Stomach (tissue), 9 donors: Measurements from ENCODE around the gene CNDP2. TPM values are rescaled to one million over a fixed set of nuclear protein-coding genes. Genes with fewer than 3 reads are reported as not detected.

Experiments
- DNase-seq, 2 donors: peaks; one replicate each; pipeline versions ENCODE4 v3.0.0 to v3.0.0-alpha.2; 2013 to 2019
- H3K27ac ChIP-seq, 5 donors: fragments of 200-600 bp in 4 of 5; sonication (generic) in 4 of 5; one replicate each; pipeline ENCODE4 v1.5.1; 2013 to 2019; ENCODE audit warnings: mild to moderate bottlenecking in 1 of 5, moderate library complexity in 1 of 5
- H3K27me3 ChIP-seq, 3 donors: fragments of 200-600 bp; sonication (generic); one replicate each; pipeline ENCODE4 v1.5.1; 2017 to 2019; ENCODE audit warnings: mixed run types in 1 of 3
- H3K36me3 ChIP-seq, 4 donors: fragments of 200-600 bp; sonication (generic); 1 replicate in 3 of 4; 2 replicates in 1 of 4; pipeline ENCODE4 v1.5.1; 2016 to 2019
- H3K4me1 ChIP-seq, 4 donors: fragments of 200-600 bp; sonication (generic); one replicate each; pipeline ENCODE4 v1.5.1; 2016 to 2019
- H3K4me3 ChIP-seq, 4 donors: fragments of 200-600 bp; sonication (generic) in 3 of 4; one replicate each; pipeline ENCODE4 v1.5.1; 2016 to 2019; ENCODE audit warnings: mild to moderate bottlenecking in 1 of 4
- H3K9me3 ChIP-seq, 4 donors: fragments of 200-600 bp; sonication (generic); one replicate each; pipeline ENCODE4 v1.5.1; 2016 to 2019
- EP300 ChIP-seq: sonication (generic); formaldehyde crosslinking; IDR thresholded peaks from one replicate; pipeline ENCODE4 v1.6.1; 2017; ENCODE audit warnings: antibody characterized with exemption
- POLR2A ChIP-seq, 4 donors: fragments of 450-650 bp; IDR thresholded peaks; one replicate each; pipeline ENCODE4 v1.6.1; 2016; ENCODE audit warnings: antibody characterized with exemption in 4 of 4, control low read depth in 2 of 4, mild to moderate bottlenecking in 1 of 4, moderate library complexity in 1 of 4
- POLR2AphosphoS5 ChIP-seq, 3 donors: sonication (generic); formaldehyde crosslinking; IDR thresholded peaks; one replicate each; pipeline ENCODE4 v1.6.1; 2016; ENCODE audit warnings: antibody characterized with exemption in 3 of 3
- WGBS, 5 donors: extraction: QIAGEN DNeasy Blood & Tissue Kit in 3 of 5; methylation state at CpG; one replicate each; pipeline versions ENCODE4 v1.1.5 to v1.1.7; 2013 to 2018; 5-methylcytosine and 5-hydroxymethylcytosine counted together
- intact Hi-C: fragments of 100-400 bp; cut with DNase I; formaldehyde crosslinking; loops from one replicate; pipeline ENCODE4 v1.15.1; 2023; ENCODE audit warnings: low total_unique reads
- polyA plus RNA-seq, 3 donors: library from polyadenylated mRNA; stranded (reverse); fragments of 200-250 nt; gene quantifications; one replicate each; pipeline ENCODE4 v1.2.3, GENCODE V29; 2013
- total RNA-seq, 5 donors: library from RNA; depleted of rRNA; stranded (reverse); fragments of >200 nt; gene quantifications; one replicate each; pipeline versions ENCODE4 v1.1.0 to v1.2.3, GENCODE V29; 2014 to 2016
- TF ChIP-seq, protein P1 (sequence below), 7 experiments: fragments of 450-650 bp in 4 of 7; fragments of 200-600 bp in 3 of 7; sonication (generic) in 3 of 7; IDR thresholded peaks; one replicate each; pipeline ENCODE4 v1.5.1; 2016 to 2019; ENCODE audit warnings: antibody characterized with exemption in 7 of 7, control low read depth in 2 of 7, mild to moderate bottlenecking in 1 of 7
- donor health status: healthy with polysubstance abuse.
- donor health status: Bipolar disorder and iron deficiency.
- donor health status: healthy.

Gene CNDP2
- total and polyA plus RNA-seq, 8 donors: 12.8 to 204 (median 113) TPM

- Histone ChIP-seq H3K36me3 (peaks cover 79 to 100% (median 98%) of the 10 kb centered on the region in 4 donors), H3K4me1 (peaks cover 7 to 30% (median 15%) of the 10 kb centered on the region in 4 donors), H3K27ac (no peak overlapping the region), H3K4me3 (no peak overlapping the region), H3K27me3 (no peaks in the 10 kb centered on the region), H3K9me3 (no peaks in the 10 kb centered on the region)
- 54 to 72% (median 67%) methylated on average over 8 of the region's 8 CpGs for WGBS, 5 donors
- intact Hi-C loops: no loop called here
- peak in 1 of 2 donors; percentile 22 for DNase-seq
- TF ChIP-seq POLR2AphosphoS5 (IDR thresholded peaks at IDR 0.05) (no peak), POLR2A (IDR thresholded peaks at IDR 0.05) (no peak), EP300 (no peak)
- TF ChIP-seq, protein P1, sequence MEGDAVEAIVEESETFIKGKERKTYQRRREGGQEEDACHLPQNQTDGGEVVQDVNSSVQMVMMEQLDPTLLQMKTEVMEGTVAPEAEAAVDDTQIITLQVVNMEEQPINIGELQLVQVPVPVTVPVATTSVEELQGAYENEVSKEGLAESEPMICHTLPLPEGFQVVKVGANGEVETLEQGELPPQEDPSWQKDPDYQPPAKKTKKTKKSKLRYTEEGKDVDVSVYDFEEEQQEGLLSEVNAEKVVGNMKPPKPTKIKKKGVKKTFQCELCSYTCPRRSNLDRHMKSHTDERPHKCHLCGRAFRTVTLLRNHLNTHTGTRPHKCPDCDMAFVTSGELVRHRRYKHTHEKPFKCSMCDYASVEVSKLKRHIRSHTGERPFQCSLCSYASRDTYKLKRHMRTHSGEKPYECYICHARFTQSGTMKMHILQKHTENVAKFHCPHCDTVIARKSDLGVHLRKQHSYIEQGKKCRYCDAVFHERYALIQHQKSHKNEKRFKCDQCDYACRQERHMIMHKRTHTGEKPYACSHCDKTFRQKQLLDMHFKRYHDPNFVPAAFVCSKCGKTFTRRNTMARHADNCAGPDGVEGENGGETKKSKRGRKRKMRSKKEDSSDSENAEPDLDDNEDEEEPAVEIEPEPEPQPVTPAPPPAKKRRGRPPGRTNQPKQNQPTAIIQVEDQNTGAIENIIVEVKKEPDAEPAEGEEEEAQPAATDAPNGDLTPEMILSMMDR (IDR thresholded peaks at IDR 0.05): no peak
Observed at GRCh38 chr18:74513883-74514205, 17.7 kb downstream of the CNDP2 start.

DNA sequence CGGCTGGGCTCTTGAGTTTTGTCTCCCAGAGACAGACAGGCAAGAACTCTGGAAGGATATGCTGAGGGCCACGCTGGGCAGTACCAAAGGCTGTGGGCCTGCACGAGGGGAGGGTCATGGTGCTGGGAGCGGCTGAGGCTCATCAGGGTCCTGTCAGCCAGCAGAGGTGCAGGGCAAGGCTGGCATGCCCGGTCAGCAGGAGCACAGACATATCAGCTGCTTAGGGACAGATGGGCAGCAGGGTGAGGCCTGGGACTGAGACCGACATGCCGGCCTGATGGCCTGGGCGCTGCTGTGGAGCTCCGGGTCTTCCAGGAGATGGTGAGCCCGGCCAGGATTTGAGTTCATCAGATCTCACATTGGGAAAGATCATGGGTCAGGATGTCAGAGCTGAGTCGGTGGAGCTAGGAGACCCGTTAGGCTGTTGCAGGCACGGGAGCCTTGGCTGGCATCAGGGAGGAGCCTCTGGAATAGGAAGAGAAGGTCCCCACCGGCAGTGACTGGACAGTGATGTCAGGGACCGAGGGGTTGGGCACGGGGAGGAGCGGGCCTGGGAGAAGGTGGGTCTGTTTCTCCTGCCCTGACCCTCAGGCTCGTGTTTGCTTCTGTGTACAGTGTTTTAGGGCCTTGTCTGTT lies 18.8 kb downstream of the CNDP2 start:
- no peak for TF ChIP-seq EP300
- TF ChIP-seq POLR2AphosphoS5 (IDR thresholded peaks at IDR 0.05): no peak
- TF ChIP-seq POLR2A (IDR thresholded peaks at IDR 0.05): no peak
- TF ChIP-seq, protein P1 (IDR thresholded peaks at IDR 0.05): no peak
- H3K27me3 ChIP-seq: no peaks in the 10 kb centered on the region
- DNase-seq: peak in 1 of 2 donors; percentile 18
- H3K4me3 ChIP-seq: no peak overlapping the region
- H3K36me3 ChIP-seq: peaks cover 83 to 100% (median 98%) of the 10 kb centered on the region in 4 donors
- H3K4me1 ChIP-seq: peaks cover 7 to 23% (median 14%) of the 10 kb centered on the region in 4 donors
- 78 to 86% (median 82%) methylated on average over 15 to 18 of the region's 18 CpGs for WGBS, 5 donors
- no peak overlapping the region for H3K27ac ChIP-seq
- intact Hi-C loops: no loop called here
- no peaks in the 10 kb centered on the region for H3K9me3 ChIP-seq

- 83 to 95% (median 90%) methylated on average over 7 to 13 of the region's 13 CpGs for WGBS, 5 donors
- Histone ChIP-seq H3K4me1 (peaks cover 7 to 17% (median 13%) of the 10 kb centered on the region in 4 donors), H3K36me3 (peaks cover 82 to 100% (median 98%) of the 10 kb centered on the region in 4 donors), H3K27ac (no peak overlapping the region), H3K27me3 (no peaks in the 10 kb centered on the region), H3K4me3 (no peak overlapping the region), H3K9me3 (no peaks in the 10 kb centered on the region)
- TF ChIP-seq, protein P1 (IDR thresholded peaks at IDR 0.05): no peak
- TF ChIP-seq POLR2A (IDR thresholded peaks at IDR 0.05) (no peak), POLR2AphosphoS5 (IDR thresholded peaks at IDR 0.05) (no peak), EP300 (no peak)
- peak in 1 of 2 donors; percentile 24 for DNase-seq
- intact Hi-C loops: no loop called here
Observed at GRCh38 chr18:74515620-74516231, 19.6 kb downstream of the CNDP2 start.

GRCh38 chr18:74516271-74517235 lies 20.4 kb downstream of the CNDP2 start:
- WGBS, 5 donors: 91 to 96% (median 93%) methylated on average over 24 to 35 of the region's 35 CpGs
- H3K4me1 ChIP-seq: peaks cover 5 to 12% (median 10%) of the 10 kb centered on the region in 4 donors
- no peak for TF ChIP-seq POLR2AphosphoS5 (IDR thresholded peaks at IDR 0.05)
- TF ChIP-seq EP300: no peak
- TF ChIP-seq, protein P1 (IDR thresholded peaks at IDR 0.05): no peak
- TF ChIP-seq POLR2A (IDR thresholded peaks at IDR 0.05): no peak
- DNase-seq: peak in 1 of 2 donors; percentile 23
- H3K27me3 ChIP-seq: no peaks in the 10 kb centered on the region
- no peak overlapping the region for H3K4me3 ChIP-seq
- intact Hi-C loops: no loop called here
- no peak overlapping the region for H3K27ac ChIP-seq
- no peaks in the 10 kb centered on the region for H3K9me3 ChIP-seq
- H3K36me3 ChIP-seq: peaks cover 77 to 100% (median 98%) of the 10 kb centered on the region in 4 donors
